ENCODE data around the gene PCDH17.

The PCDH17 gene

GRCh38 chr13:57739089-57739488, 107.5 kb downstream of the PCDH17 start:
- no peak for DNase-seq

GRCh38 chr13:57739543-57740190, 108.1 kb downstream of the PCDH17 start:
- no peak for DNase-seq

- no peak for DNase-seq
These were observed 109.2 kb downstream of the PCDH17 start for GRCh38 chr13:57740719-57741118.

- no peak for DNase-seq
These were observed 116.6 kb downstream of the PCDH17 start for GRCh38 chr13:57748096-57748495.

GRCh38 chr13:57760951-57761350, 129.4 kb downstream of the PCDH17 start:
- DNase-seq = no peak

- no peak for DNase-seq
These were observed 132.1 kb downstream of the PCDH17 start for GRCh38 chr13:57763689-57764088.
